Activated T-cell treated with anti-CD3 and anti-CD28 coated beads, Interleukin-2, amount 50 U/mL, for 48 hours (primary cell): Measurements from ENCODE around the gene RGCC.

Experiments used
- DNase-seq, 2 experiments: peaks; one replicate each; pipeline ENCODE4 v3.0.0-alpha.2; 2020

RGCC gene

GRCh38 chr13:41454170-41454569 is 3.2 kb upstream of the RGCC start:
- no peak for DNase-seq

DNA sequence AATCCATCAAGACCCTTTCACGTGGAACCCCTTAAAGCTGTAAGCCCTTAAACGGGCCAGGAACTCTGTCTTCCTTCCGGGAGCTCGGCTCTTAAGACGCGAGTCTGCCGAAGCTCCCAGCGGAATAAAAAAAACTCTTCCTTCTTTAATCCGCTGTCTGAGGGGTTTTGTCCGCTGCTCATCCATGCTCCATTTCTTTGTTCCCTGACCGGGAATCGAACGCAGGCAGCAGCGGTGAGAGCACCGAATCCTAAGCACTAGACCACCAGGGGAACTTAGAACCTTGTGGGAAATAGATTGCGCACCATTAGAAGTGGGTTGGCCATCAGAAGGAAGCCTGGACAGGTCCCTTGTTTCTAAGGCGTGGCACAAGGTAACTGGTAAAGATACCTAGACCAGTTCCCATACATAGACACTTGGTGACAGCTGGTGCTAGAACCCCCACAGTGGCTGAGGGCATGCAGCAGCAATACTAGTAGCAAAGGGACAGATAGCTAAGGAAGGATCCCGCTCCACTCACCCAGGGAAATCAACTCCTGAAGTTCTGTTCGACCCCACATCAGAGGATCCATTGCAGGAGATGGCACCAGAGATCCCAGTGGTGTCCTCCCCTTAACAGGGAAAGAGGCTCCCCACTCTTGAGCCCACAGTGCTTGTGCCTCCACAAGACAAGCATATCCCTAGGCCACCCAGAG is 1.5 kb upstream of the RGCC start:
- DNase-seq = no peak

DNA sequence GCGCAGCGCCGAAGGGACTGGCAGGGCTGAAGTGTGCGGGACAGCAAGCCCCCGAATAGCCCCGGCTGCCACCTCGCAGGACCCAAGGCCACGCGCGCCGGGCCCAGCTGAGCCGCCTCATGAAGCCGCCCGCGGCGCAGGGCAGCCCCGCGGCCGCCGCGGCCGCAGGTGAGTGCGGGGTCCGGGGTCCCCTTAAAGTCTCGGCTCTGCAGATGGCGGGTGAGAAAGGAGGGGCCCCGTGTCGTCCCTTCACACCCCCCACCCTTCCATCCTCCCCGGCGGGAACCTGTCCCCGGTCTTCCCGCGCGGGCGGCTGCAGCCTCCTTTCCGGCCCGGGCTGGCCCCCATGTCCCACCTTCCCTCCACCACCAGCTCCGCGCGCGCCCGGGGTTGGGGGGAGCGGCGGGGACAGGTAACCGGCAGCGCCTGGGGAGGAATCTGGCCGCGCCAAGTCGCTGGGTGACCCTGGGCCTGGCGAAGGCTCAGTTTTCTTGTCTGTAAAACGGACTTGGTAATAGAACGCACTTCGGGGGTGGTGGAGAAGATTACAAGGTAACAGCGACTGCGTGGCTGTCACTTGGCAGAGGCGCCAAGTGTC is 338 bp downstream of the RGCC start:
- DNase-seq = peak; percentile 69 to 71

GRCh38 chr13:41458187-41458760 is 924 bp downstream of the RGCC start:
- DNase-seq = peak; percentile 76 to 80

- DNase-seq = peak; percentile 75 to 77
These were observed 1.5 kb downstream of the RGCC start for GRCh38 chr13:41458761-41459431.

GRCh38 chr13:41459432-41460073 is 2.2 kb downstream of the RGCC start:
- DNase-seq = no peak

DNA sequence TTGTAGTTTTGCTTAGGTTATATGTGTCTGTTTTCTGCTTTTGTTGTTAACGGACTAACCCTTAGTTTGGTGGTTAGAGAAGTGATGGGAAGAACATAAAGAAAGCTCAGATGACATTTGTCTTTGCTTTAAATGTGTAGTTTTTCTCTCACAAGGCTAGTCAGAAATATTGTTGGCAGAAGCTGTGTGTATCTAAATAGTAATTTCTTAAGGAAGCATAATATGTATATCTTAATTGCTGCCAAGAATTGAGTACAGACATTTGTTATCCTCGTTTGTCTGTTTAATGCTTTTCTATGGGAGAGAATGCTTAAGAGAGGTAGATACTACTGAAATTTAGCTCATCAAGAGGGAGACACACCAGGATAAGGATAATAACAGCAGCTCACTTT is 2.7 kb downstream of the RGCC start:
- DNase-seq = no peak

GRCh38 chr13:41460930-41461329 is 3.6 kb downstream of the RGCC start:
- no peak for DNase-seq

DNA sequence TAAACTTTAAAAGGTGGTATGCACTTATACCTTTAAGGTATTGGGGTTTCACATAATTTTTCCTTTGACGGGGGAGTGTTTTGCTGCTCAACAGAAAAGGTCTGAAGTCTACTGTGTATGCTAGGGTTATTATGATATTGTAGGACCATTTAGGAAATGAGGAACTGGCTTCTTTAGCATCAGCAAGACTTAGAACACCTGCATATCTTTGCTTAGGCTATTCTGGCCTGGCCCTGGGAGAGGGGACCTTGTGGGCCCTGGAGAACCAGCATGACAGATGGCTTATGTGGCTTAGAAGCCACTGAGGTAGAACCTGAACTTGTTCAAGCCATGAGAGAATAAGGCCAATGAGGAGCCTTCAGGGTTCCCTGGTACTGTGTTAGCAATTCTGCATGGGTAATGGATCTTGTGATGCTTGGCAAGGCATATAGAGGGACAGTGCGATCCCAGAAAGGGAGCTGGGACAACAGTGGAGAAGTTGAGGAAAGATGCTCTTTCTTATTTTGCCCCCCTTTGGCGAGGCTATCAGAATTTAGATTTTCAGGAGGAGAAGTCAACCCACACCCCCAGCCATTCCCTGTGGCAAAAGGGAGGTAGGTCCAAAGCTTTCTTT is 4.3 kb downstream of the RGCC start:
- DNase-seq = no peak

DNA sequence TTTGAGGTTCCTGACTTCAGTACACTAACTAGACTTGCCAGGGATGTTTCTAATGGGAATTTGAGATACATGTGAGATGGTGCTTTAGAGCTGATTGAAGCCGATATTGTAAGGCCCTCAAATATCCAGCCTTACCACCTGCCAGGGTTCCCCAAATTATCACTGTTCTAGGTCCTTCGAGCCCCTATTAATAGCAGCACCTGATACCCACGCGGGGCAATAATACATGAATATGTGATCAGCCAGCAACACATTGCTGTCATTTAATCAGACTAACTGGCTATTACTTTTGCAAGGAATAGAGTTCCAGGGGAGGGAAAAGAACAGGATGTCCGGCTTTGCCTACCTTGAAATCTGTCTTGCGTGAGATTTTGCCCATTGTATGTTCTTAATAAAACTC is 5.1 kb downstream of the RGCC start:
- DNase-seq = no peak

GRCh38 chr13:41463838-41464602 is 6.7 kb downstream of the RGCC start:
- DNase-seq = peak; percentile 66 to 72

DNA sequence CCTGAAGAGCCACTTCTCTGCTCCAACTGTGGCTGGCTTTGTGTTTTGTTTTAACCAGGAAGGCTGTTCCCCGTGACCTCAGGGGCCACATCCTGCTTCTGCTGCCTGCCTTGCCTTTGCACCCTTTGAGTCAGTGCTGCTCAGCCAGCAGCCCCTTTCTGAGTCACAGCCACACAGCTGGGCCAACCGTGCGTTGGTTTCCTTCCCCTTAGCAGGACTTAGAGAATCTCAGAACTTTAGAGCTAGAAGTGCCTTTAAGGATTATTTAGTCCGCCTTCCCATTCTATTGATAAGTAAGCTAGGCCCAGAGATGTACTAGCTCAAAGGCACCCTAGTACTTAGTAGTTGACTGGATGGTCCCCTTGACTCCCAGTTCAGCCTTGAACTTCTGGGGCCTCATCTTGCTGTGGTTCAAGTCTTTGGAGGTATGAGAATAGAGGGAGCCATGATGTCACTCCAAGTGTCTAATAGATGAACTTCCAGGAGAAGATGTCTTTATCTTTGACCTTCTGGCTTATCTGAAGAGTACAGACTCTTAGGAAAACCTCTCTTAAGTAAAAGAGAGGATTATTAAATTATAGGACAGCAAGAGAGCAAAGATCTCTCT is 8.0 kb downstream of the RGCC start:
- peak; percentile 86 to 89 for DNase-seq

- no peak for DNase-seq
These were observed 8.6 kb downstream of the RGCC start for GRCh38 chr13:41465898-41466320.

DNA sequence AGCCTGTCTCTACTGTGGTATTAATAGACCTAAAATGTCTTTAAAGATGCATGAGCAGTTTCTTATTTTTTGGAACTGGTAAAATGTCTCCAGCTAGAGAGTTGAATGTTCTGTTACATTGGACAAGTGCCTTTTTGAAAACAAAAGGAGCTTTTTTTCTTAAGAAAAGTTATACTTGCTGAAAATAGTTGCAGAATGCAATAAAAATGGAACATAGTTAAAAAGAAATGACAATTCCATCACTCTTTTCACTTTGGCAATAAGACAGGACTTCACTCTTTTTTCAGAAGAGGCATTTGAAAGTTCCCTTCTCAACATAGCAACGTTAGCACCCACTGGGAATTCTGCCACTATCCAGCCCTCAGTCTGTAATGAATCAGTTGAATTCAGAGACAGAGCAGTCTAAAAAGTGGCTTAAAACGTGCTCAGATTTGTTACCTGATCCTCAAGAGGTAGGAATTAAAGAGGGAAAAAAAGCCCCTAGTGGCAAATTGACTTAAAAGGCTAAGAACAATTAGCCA is 10.1 kb downstream of the RGCC start:
- no peak for DNase-seq

GRCh38 chr13:41468631-41469030 is 11.3 kb downstream of the RGCC start:
- DNase-seq = no peak

- peak; percentile 59 to 60 for DNase-seq
These were observed 12.8 kb downstream of the RGCC start for GRCh38 chr13:41470196-41470595.

DNA sequence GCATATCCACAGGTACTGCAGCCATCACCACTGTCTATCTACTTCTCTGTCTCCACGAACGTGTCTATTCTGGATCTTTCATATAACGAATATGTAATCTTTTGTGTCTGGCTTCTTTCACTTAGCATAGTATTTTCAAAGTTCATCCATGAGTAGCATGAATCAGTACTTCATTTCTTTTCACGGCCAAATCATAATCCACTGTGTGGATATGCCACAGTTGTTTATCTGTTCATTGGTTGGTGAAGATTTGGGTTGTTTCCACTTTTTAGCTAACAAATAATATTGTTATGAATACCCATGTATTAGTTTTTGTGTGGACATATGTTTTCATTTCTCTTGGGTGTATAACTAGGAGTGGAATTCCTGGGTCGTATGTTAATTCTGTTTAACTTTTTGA is 14.4 kb downstream of the RGCC start:
- DNase-seq = no peak

- no peak for DNase-seq
These were observed 29.9 kb downstream of the RGCC start for GRCh38 chr13:41487222-41487621.

- DNase-seq = no peak
These were observed 30.8 kb downstream of the RGCC start for GRCh38 chr13:41488124-41488523.

DNA sequence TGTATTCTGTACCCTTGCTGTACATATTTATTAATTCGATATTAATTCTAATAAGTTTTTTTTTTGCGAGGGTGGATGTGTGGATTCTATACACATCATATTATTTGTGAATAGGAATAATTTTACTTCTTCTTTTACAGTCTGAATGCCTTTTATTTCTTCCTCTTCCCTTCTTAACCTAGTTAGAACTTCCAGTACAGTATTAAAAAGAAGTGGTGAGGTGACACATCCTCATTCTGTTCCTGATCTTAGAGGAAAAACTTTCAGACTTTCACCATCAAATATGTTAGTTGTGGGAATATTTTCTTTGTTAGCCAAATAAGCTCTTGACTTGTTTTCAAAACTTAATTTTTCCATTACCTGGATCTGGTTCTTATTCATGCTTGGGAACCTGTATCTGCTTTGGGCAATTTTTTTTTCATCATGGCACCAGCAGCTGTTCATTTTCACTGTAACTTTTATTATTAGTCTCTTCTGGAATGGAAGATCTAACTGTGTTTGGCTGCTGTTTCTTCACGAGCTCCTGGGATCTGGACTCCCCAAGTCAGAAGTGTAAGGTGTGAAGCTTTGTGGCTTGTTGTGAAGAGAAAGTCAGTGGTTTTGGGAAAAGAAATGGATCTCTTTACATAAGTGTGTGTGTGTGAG is 33.1 kb downstream of the RGCC start:
- no peak for DNase-seq

DNA sequence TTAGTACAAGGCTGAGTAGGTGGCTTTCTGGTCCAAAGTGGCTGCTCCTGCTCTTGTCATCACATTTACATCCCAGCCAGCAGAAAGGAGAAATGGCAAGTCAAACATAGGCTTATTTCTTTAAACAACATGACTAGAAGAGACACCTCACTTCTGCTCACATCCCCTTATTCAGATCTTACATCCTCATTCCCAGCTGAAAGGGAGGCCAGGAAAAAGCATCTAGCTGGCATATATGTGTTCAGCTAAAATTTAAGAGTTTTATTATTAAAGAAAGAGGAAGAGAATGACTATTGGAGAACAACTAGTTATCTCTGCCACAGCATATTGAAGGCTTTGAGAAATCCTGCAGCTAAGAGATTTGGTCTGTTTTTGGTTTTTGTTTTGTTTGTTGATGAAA is 34.1 kb downstream of the RGCC start:
- no peak for DNase-seq
